Mucosa of descending colon (tissue), 3 donors: ENCODE data around the gene CNTN4. TPM values are rescaled to one million over a fixed set of nuclear protein-coding genes. Genes with fewer than 3 reads are reported as not detected.

Source experiments
- ATAC-seq: fragments of 200-7000 bp; cut with Tn5 transposase; one replicate; pipeline ENCODE4 v1.9.1; 2020; ENCODE audit warnings: mild to moderate bottlenecking, moderate library complexity
- DNase-seq, 3 donors: peaks; one replicate each; pipeline ENCODE4 v3.0.0-alpha.2; 2020
- H3K36me3 ChIP-seq: fragments of 200-600 bp; one replicate; pipeline ENCODE4 v1.8.0; 2021; ENCODE audit warnings: low read depth, mild to moderate bottlenecking
- H3K4me1 ChIP-seq: fragments of 200-600 bp; one replicate; pipeline ENCODE4 v1.8.0; 2021; ENCODE audit warnings: low read depth, mild to moderate bottlenecking
- H3K4me3 ChIP-seq: fragments of 200-600 bp; one replicate; pipeline ENCODE4 v1.8.0; 2021; ENCODE audit warnings: mild to moderate bottlenecking
- H3K9me3 ChIP-seq: fragments of 200-600 bp; one replicate; pipeline ENCODE4 v1.8.0; 2021; ENCODE audit warnings: mild to moderate bottlenecking
- CTCF ChIP-seq: fragments of 200-600 bp; IDR thresholded peaks from one replicate; pipeline ENCODE4 v1.8.0; 2022; ENCODE audit warnings: antibody characterized with exemption, mild to moderate bottlenecking
- intact Hi-C, 2 donors: fragments of 100-400 bp; cut with DNase I in 1 of 2; cut with micrococcal nuclease in 1 of 2; formaldehyde crosslinking; loops; one replicate each; pipeline versions ENCODE4 v1.11.0 to v1.11.1; 2022; cut with DNase I, micrococcal nuclease
- total RNA-seq, 3 donors: library from RNA; stranded (reverse); fragmentation: NEBNext Ultra II Directional in 2 of 3; extraction: Animal tissue kit (Norgen Biotek cat#: 25700) in 2 of 3; gene quantifications; one replicate each; pipeline versions ENCODE4 v1.2.1 to v1.2.4, GENCODE V29; 2021 to 2023
- donor health status: DM: no; HTN: no; CAD: no; lungs with moderate emphysema.
- donor health status: DM: no; HTN: no; CAD: no.
- donor health status: DM: no; HTN: yes; CAD: no.

CNTN4 gene
- total RNA-seq, 3 donors from 2014 or later, result 7.8 to 41.1 (median 13.4) TPM

GRCh38 chr3:2363854-2364253 lies 265.2 kb downstream of the CNTN4 start:
- H3K4me1 ChIP-seq, result no peaks in the 10 kb centered on the region
- intact Hi-C loops, result no loop called here
- TF ChIP-seq CTCF, result no peak

GRCh38 chr3:2370317-2370716 lies 271.7 kb downstream of the CNTN4 start:
- no peak for TF ChIP-seq CTCF
- intact Hi-C loops, result no loop called here
- no peak overlapping the region for H3K4me3 ChIP-seq
- ATAC-seq, result no peak
- H3K9me3 ChIP-seq, result no peaks in the 10 kb centered on the region
- H3K36me3 ChIP-seq, result no peaks in the 10 kb centered on the region
- no peak for DNase-seq
- no peaks in the 10 kb centered on the region for H3K4me1 ChIP-seq

More at GRCh38 chr3:2363854-2364253, 265.2 kb downstream of the CNTN4 start:
- no peak for ATAC-seq
- Histone ChIP-seq H3K36me3 (no peaks in the 10 kb centered on the region), H3K4me3 (no peak overlapping the region), H3K9me3 (no peaks in the 10 kb centered on the region)
- no peak for DNase-seq

GRCh38 chr3:2372306-2372705 lies 273.6 kb downstream of the CNTN4 start:
- TF ChIP-seq CTCF, result no peak
- no peaks in the 10 kb centered on the region for H3K36me3 ChIP-seq
- H3K9me3 ChIP-seq, result no peaks in the 10 kb centered on the region
- intact Hi-C loops, result no loop called here
- ATAC-seq, result no peak
- no peak for DNase-seq
- no peaks in the 10 kb centered on the region for H3K4me1 ChIP-seq
- H3K4me3 ChIP-seq, result no peak overlapping the region

GRCh38 chr3:2375376-2375775 lies 276.7 kb downstream of the CNTN4 start:
- intact Hi-C loops, result no loop called here
- no peak for TF ChIP-seq CTCF
- Histone ChIP-seq H3K36me3 (no peaks in the 10 kb centered on the region), H3K9me3 (no peaks in the 10 kb centered on the region), H3K4me3 (no peak overlapping the region), H3K4me1 (no peaks in the 10 kb centered on the region)
- no peak for ATAC-seq
- DNase-seq, result no peak

GRCh38 chr3:2377281-2377680 lies 278.6 kb downstream of the CNTN4 start:
- intact Hi-C loops, result no loop called here
- no peak for ATAC-seq

More at GRCh38 chr3:2377281-2377680, 278.6 kb downstream of the CNTN4 start:
- Histone ChIP-seq H3K4me1 (no peaks in the 10 kb centered on the region), H3K9me3 (no peaks in the 10 kb centered on the region), H3K36me3 (no peaks in the 10 kb centered on the region), H3K4me3 (no peak overlapping the region)
- no peak for DNase-seq
- no peak for TF ChIP-seq CTCF
